ENCODE data around the gene RHAG. TPM values are rescaled to one million over a fixed set of nuclear protein-coding genes. Genes with fewer than 3 reads are reported as not detected.

Gene RHAG
- total RNA-seq, 1 experiment from 2014 or later: 0.31 TPM

GRCh38 chr6:49662892-49663261 is 26.2 kb upstream of the RHAG start:
- TF ChIP-seq SP1 (CRISPR knock-in tag; conservative IDR thresholded peaks at IDR 0.05) (no peak), AR (CRISPR knock-in tag; IDR thresholded peaks at IDR 0.05) (no peak), RORB (CRISPR knock-in tag; IDR thresholded peaks at IDR 0.05) (no peak), ATF1 (CRISPR knock-in tag; IDR thresholded peaks at IDR 0.05) (no peak), STAT6 (CRISPR knock-in tag; conservative IDR thresholded peaks at IDR 0.05; ENCODE audit: low read depth) (no peak), HMGA2 (CRISPR knock-in tag; IDR thresholded peaks at IDR 0.05) (no peak), USF2 (CRISPR knock-in tag; IDR thresholded peaks at IDR 0.05) (no peak), ZNF263 (CRISPR knock-in tag; IDR thresholded peaks at IDR 0.05; ENCODE audit: low read depth) (no peak), GRHL2 (CRISPR knock-in tag; IDR thresholded peaks at IDR 0.05; ENCODE audit: insufficient replicate concordance, severe bottlenecking) (no peak), ZNF138 (CRISPR knock-in tag; conservative IDR thresholded peaks at IDR 0.05) (no peak), TEAD4 (CRISPR knock-in tag; IDR thresholded peaks at IDR 0.05) (no peak), FOXJ3 (CRISPR knock-in tag; IDR thresholded peaks at IDR 0.05; ENCODE audit: borderline replicate concordance) (no peak)
- TF ChIP-seq, protein P1, sequence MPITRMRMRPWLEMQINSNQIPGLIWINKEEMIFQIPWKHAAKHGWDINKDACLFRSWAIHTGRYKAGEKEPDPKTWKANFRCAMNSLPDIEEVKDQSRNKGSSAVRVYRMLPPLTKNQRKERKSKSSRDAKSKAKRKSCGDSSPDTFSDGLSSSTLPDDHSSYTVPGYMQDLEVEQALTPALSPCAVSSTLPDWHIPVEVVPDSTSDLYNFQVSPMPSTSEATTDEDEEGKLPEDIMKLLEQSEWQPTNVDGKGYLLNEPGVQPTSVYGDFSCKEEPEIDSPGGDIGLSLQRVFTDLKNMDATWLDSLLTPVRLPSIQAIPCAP (CRISPR knock-in tag; IDR thresholded peaks at IDR 0.05): no peak
- TF ChIP-seq, protein P2, sequence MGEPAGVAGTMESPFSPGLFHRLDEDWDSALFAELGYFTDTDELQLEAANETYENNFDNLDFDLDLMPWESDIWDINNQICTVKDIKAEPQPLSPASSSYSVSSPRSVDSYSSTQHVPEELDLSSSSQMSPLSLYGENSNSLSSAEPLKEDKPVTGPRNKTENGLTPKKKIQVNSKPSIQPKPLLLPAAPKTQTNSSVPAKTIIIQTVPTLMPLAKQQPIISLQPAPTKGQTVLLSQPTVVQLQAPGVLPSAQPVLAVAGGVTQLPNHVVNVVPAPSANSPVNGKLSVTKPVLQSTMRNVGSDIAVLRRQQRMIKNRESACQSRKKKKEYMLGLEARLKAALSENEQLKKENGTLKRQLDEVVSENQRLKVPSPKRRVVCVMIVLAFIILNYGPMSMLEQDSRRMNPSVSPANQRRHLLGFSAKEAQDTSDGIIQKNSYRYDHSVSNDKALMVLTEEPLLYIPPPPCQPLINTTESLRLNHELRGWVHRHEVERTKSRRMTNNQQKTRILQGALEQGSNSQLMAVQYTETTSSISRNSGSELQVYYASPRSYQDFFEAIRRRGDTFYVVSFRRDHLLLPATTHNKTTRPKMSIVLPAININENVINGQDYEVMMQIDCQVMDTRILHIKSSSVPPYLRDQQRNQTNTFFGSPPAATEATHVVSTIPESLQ (CRISPR knock-in tag; IDR thresholded peaks at IDR 0.05): no peak
- TF ChIP-seq, protein P3, sequence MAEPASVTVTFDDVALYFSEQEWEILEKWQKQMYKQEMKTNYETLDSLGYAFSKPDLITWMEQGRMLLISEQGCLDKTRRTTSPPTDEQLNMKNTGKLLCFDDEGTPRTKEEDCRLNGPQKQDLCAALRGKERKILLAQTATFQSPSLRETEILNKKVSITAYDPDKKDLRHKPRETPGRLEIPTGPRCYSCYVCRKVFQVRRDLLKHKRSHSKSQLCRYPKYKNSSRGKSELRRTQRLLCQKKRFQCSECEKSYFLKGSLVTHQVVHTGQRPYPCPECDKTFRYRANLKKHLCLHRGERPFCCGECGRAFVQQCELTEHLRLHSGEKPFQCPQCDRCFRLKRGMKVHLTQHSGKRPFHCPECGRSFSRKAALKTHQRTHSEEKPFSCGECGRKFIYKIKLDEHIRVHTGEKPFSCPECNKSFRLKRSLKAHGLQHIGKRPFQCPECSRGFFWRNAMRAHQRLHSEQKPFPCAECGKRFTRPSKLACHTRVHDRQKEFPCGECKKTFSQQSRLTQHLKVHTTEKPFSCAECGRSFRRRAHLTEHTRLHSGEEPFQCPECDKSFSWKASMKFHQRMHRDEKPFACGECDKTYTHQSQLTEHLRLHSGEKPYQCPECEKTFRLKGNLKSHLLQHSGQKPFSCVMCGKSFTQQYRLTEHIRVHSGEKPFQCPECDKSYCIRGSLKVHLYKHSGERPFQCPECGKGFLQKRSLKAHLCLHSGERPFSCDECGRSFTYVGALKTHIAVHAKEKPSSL (CRISPR knock-in tag; conservative IDR thresholded peaks at IDR 0.05): no peak
- TF ChIP-seq, protein P4, sequence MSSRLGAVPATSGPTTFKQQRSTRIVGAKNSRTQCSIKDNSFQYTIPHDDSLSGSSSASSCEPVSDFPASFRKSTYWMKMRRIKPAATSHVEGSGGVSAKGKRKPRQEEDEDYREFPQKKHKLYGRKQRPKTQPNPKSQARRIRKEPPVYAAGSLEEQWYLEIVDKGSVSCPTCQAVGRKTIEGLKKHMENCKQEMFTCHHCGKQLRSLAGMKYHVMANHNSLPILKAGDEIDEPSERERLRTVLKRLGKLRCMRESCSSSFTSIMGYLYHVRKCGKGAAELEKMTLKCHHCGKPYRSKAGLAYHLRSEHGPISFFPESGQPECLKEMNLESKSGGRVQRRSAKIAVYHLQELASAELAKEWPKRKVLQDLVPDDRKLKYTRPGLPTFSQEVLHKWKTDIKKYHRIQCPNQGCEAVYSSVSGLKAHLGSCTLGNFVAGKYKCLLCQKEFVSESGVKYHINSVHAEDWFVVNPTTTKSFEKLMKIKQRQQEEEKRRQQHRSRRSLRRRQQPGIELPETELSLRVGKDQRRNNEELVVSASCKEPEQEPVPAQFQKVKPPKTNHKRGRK (CRISPR knock-in tag; IDR thresholded peaks at IDR 0.05; ENCODE audit: borderline replicate concordance): no peak
- Mint-ChIP-seq H3K4me3 (no peak overlapping the region), H3K36me3 (no peaks in the 10 kb centered on the region), H3K27me3 (ENCODE audit: low read depth) (no peaks in the 10 kb centered on the region), H3K27ac (no peak overlapping the region), H3K4me1 (peaks cover 8% of the 10 kb centered on the region), H3K9me3 (no peaks in the 10 kb centered on the region)
- ChIA-PET CTCF (no interaction called here), POLR2A (no interaction called here)
- no peak for ATAC-seq
- no peak for DNase-seq (ENCODE audit: low spot score)

Data from WTC11 (cell line).